Measurements from ENCODE around the gene PRKAG1.

The PRKAG1 gene

DNA sequence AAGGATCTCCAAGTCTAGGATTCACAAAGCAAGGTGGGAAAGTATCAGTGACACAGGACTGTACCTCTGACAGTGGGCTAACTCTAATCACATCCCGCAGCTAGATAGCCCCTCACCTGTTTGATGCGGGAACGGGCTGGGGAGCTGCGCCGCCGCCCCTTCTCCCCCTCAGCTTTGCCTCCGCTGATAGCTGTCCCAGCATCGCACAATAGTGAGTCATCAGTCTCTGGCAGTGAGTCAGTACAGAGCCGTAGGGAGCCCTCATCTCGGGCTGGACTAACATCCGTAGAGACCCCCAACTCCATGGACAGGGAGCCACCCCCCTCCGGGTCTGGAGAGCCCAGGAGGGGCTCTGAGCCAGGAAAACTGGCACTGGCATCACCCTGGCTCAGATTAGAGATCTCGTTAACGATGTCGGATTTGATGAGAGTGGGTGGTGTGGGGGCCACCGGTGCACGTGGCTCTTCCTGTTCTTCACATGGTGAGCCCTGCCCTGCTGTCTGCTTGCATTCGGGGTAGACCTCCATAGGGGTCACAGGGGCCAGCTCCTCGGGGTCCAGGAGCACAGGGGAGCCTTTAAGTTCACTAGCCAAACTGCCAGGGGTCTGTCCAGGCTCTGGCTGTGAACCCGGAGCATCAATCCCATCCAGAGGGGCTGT lies 31.1 kb upstream of the PRKAG1 start:
- DNase-seq (ENCODE audit: low spot score) = no peak

DNA sequence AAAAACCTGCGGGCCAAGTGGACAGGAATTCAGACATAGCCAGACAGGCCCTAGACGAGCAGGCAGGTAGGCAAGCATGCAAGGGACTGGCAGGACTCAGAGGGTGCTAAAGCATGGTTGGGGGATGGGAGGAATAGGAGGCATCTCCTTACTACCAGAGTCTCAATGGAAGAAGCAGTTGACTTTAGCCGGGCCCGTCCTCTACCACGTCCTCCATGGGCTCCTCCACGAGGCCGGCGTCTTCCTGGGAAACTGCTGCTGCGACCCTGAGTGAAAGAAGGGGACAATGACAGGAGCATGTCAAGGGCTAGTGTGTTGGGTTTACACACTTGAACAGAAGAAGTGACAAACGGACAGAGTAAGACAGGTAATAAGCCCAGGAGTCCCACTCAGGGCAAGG lies 30.4 kb upstream of the PRKAG1 start:
- no peak for DNase-seq (ENCODE audit: low spot score)

DNA sequence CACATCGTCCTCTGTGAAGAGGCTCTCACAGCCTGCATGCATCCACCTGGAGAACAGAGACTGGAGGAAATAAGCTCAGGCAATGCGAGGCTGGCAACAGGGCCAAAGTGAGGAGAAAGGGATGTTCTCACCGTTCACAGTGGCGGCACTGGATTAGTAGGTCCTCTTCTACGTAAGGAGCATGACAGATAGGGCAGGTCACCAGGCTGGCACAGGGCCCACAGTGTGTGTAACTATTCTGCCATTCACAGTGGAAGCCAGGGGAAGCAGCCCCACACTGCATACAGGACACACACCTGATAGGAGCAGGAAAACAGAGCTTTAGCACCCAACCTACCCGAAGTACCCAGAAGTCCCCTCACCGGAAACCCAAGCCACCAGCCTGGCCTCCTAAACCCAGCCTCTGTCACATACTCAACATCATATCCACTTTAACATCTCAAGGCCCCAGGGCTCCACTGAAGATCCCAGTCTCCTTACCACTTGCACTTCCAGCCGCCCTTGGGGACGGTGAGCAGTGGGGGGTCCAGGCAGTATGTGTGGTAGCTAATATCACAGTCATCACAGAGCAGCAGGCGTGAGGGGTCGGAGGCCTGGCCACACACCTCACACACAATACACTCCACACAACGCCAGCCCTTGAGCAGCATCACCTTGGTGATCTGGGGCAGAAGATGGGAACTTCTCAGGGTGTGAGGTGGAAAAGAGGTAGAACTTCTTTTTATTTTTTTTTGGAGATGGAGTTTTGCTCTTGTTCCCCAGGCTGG lies 27.7 kb upstream of the PRKAG1 start:
- no peak for DNase-seq (ENCODE audit: low spot score)

DNA sequence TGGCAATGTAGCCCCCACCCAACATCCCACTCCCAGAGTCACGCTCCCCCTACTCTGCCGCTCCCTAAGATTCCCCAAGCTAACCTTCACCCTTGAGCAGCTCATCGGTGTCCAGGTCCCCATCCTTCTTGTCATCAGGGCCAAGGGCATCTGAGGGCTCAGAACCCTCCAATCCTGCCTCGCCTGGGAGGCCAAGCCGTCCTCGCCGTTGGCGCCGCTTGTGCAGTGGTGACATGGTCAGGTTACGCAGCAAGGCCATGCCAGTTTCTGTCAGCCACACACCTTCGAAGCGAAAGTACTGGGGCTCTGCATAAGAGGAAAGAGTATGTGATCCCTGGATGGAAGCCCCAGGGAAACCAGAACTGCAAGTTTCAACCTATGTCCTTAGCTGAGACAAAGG lies 26.1 kb upstream of the PRKAG1 start:
- no peak for DNase-seq (ENCODE audit: low spot score)

DNA sequence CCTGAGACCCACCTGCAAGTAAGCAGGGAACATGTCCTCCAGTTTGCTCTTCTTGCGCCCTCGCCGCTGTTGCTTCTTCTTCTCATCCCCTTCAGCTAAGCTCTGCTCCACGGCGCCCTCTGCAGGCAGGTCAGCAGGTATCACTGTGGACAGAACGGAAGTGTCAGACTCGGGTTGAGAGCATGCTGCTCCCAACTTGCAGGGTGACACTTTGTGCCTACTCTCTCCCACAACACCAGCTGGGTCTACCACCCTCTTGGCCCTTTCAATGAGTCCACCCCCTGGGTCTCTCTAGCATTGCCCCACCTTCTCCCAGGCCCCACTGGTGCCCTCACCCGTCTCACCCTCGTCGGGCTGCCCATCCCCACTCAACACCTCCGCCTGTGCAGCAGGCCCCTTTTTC lies 25.3 kb upstream of the PRKAG1 start:
- peak; percentile 78 for DNase-seq (ENCODE audit: low spot score)

DNA sequence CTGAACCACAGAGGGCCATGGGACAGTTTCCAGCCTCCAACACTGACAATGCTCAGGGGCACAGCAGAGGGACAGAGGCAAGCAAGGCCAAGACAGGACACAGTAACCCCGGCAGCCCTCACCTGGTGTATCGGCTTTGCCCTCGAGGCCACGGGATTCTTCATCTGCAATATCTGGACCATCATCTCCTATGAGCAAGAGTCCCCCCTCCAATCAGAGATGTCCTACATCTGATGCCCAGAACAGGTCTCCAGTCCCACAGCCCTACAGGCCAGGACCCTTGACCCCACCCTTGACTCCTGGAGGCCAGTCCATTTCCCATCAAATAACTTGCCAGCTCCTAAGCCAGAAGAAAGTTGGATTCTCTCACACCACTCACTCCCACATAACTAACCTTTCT lies 24.7 kb upstream of the PRKAG1 start:
- DNase-seq (ENCODE audit: low spot score) = no peak

DNA sequence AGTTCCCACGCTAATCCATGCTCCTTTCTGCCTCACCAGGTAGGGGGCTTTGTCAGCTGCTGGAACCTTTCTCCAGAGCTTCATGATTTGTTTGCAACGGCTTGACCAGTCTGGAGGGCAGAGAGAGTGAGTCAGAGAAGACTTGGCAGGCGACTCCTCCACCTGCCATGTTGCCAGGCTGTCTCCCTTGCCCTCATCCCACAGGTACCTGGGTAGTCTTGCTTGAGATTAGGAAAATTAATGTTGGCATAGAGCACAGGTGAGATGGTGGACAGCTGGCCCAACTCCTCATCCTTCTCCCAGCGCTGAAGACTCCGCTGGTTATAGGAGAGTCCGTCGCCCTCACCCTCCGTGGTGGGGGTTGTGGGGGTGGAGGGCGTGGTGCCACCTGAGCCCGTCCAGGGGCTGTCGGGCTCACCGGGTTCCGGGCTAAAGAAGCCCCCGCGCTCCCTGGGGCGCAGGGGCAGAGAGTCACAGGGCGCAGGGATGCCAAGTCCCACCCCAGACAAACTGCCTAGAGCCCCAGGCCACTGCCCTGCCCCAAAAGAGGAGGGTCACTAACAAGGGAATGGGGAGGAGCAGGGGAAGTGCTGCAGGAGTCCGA lies 23.4 kb upstream of the PRKAG1 start:
- no peak for DNase-seq (ENCODE audit: low spot score)

DNA sequence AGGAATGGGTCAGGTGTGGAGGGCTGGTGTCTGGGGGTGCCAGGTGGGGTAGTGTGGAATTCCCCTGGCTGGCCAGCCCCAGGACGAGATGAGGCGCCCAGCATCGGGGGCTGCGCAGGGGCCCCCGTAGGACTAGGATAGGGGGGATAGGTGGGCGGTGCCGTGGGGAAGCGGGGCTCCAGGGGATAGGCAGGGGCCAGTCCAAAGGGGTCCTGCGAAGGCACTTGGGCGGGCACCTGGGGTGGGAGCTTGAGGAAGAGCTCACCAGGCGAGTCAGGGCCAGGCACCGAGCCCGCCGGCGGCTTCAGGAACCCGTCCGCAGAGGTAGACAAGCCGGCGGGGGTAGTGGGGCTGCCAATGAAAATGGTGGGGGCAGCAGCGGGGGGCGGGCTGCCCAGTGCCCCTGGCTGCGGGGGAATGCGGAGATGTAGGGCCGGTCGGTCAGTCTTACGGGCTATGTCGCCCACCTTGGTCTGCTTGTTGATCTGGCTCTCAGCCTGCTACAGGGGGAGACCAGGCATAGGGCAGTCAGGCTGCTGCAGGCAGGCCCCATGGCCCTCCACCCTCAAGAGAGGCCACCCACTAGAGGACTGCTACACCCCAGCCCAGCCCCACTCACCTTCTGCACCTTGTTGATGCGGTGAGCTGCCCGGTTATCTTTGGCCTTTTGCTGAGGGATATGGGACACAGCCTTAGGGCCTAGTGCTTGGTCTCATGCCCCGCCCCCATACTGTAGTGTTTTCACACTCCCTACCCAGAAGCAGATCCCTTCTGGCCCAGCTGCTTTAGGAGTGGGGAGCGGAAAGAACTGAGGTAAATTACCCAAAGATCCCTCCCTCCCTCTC lies 22.7 kb upstream of the PRKAG1 start:
- DNase-seq (ENCODE audit: low spot score) = no peak

DNA sequence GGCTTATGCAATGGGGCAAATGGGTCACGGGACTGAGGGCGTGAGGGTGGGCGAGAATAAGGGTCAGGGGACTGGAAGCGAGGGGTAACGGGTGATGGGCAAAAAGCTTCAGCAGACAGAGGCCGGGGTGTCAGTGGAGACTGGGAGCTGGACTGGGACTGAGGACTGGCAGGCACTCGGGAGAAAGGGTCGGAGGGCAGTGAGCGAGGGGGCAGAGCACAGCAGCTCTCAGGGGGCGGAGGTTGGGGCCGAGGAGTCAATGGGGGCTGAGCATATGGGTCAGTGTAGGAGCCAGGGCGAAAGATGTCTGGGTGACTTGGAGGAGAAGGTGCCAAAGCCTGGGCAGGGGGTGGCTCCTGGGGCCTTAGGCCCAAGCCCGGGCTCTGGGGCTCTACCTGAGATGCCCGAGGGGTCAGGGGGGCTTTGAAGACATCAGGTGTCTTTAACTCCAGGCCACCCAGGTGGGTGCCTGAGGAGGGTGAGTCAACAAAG lies 21.8 kb upstream of the PRKAG1 start:
- DNase-seq (ENCODE audit: low spot score) = no peak

DNA sequence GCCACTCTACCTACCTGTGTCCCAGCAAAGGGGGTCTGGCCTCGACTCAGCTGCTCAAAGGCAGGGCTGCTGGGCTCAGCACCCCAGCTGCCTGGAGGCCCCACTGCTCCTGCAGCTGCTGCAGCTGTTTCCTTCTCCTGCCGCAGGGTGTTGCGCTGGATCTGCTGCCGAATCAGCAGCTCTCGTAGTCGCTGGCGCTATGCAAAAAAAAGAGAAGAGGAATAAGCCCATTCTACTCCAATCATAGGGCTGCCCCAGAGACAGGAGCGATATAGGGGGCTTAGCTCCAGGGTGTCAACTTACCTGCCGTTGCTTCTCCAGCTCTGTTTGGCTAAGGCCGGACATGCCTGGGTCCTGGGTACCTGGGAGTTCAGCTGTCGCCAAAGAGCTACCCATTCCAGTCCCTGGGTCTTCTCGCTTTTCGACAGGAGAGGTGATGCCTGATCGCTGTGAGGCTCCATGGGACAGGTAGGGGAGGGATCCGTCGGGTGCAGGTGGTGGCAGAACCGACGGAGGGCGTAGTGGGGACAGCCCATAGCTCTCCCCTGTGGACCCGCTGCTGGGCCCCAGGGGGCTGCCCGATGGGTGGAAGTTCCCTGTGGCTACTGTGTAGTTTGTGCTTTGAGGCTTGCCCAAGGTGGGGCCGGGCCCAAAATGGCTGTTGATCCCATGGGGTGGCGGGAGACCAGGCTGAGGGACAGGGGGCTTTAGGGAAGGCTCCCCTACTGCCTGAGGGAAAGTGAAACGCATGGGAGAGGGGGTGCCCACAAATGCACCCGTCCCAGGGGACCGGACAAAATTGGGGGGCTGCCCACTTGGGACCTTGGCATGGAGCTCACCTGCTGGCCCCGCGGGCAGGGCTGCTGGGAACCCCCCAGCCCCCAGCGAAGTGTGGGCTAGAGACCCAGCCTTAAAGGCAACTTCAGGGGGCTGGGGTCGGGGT lies 21.1 kb upstream of the PRKAG1 start:
- no peak for DNase-seq (ENCODE audit: low spot score)

DNA sequence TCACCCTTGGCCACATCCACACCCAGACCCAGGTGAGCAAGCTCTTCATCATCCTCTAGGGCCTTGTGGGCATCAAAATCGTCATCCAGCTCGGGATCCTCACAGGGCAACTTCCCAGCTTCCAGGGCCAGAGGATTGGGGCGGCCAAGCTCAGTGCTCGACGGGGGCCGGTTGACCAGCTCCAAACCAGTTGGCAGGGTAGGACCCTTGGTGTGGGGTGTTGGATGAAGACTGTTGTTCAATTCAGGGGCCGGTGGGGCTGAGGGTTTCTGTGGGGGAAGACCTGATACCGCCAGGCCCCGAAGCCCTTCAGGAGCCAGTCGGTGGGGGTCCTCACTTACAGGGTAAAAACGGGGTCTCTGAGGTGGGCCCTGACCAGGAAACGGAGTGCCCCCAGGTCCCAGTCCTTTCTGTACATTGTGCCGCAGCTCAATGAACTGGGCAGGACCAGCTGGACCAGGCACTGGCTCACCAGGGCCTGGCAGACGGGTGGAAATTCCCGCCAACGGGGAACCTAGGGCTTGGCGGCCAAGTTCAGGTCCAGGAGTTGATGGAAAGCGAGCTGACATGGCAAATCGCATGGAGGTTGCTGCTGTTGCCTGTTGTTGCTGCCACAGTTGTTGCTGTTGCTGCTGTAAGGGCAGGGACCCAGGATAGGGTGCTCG lies 19.8 kb upstream of the PRKAG1 start:
- no peak for DNase-seq (ENCODE audit: low spot score)

DNA sequence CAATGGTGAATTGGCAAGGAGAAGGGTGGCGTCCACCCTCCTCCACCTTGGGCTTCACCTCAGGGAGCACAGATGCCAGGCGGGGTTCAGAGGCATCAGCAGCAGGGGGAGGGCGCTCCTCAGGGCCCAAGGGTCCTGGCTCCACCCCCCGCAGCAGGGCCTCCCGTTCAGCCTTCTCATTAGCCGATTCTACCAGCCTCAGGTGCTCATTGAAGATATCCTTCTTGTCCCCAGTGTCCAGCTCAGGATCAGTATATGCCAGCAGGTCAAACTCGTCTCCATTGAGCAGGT lies 19.3 kb upstream of the PRKAG1 start:
- no peak for DNase-seq (ENCODE audit: low spot score)

DNA sequence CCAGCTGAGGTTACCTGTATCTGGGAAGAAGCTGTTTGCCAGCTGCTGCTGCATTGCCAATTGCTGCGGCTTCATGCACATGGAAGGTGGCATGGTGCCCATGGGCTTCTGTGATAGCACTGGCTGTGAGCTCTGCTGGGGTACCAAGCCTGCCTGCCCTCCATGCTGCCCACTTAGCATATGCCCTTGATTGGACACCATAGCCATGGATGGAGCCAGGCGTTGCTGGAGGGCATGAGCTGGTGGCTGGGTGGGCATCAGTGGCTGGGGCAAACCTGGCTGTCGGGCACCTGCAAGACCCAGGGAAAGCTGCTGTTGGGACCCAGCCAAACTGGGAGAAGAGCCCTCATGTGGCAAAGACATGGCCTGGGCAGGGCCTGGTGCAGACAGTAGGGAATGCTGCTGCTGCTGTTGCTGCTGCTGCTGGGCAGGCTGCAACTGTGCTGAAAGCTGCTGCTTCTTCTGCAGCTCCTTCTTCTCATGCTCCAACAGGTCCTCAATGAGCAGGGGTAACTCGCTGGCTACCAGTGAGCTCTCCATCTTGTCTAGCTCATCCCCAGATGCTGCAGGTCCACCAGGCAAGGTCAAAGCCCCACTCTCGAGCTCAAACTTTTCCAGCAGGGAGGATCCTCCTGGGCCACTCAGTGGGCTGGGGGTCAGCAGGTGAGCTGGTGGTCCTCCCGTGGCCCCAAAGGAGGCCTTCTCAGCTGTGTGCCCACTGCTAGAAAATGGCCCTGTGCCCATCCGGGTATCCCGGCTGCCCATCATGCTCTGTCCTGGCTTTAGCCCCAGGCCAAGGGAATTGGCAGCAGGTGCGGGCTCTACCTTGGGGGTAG lies 18.8 kb upstream of the PRKAG1 start:
- DNase-seq (ENCODE audit: low spot score) = no peak

DNA sequence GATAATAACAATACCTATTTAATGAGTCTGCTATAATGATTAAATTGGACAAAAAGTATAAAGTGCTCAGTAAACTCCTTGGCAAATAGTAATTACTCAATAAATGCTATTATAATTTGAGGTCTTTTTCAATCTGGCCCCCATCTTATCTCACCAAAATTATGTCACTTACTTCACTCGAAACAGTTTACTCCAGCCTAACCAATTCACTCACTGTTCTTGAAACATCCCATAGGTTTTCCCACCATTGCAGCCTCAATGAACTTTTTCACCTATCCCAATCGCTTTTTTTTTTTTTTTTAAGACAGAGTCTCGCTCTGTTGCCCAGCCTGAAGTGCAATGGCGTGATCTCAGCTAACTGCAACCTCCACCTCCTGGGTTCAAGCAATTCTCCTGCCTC lies 17.5 kb upstream of the PRKAG1 start:
- DNase-seq (ENCODE audit: low spot score) = no peak

DNA sequence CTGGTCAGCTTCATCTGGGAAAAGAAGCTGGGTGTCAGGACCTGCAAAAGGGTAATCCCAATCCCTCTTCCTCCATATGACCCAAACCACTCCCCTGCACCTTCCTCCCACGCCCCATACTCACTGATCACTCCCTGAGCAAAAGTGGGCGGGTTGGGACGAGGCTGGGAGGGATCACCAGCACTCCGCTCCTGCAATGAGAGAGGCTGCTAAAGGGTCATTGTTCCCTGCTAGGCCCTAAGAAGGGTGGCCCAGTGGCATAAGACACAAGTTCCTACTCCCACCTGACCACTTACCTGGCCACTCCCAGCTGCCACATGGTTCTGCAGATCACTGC lies 15.7 kb upstream of the PRKAG1 start:
- DNase-seq (ENCODE audit: low spot score) = no peak

DNA sequence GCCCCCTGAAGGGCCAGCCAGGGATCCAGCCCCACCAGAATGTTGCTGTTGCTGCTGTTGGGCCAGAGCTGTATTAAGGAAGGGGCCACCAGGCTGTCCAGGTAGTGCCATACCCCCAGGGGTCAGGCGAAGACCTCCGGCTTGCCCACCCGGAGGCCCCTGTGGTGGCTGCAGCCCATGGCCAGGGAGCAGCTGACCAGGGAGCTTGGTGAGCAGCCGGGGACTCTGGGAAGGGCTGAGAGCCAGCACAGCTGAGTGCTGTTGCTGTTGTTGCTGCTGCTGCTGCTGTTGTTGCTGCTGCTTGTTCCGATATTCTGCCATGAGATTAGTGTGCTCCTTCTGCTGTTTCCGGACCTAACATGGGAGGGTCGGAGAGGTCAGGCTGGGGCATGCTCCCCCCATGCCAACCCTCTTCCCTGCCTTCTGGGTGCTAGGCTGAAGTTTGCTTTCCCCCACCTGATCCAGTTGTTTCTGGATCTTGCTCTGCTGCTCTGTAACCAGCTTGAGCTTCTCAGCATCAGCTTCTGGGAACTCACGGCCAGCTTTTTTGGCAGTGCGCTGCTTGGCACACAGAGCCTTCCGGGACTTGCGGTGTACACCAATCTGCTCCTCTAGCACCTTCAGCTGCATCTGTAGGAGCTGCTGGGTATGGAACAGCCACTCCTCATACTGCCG lies 15.2 kb upstream of the PRKAG1 start:
- no peak for DNase-seq (ENCODE audit: low spot score)

DNA sequence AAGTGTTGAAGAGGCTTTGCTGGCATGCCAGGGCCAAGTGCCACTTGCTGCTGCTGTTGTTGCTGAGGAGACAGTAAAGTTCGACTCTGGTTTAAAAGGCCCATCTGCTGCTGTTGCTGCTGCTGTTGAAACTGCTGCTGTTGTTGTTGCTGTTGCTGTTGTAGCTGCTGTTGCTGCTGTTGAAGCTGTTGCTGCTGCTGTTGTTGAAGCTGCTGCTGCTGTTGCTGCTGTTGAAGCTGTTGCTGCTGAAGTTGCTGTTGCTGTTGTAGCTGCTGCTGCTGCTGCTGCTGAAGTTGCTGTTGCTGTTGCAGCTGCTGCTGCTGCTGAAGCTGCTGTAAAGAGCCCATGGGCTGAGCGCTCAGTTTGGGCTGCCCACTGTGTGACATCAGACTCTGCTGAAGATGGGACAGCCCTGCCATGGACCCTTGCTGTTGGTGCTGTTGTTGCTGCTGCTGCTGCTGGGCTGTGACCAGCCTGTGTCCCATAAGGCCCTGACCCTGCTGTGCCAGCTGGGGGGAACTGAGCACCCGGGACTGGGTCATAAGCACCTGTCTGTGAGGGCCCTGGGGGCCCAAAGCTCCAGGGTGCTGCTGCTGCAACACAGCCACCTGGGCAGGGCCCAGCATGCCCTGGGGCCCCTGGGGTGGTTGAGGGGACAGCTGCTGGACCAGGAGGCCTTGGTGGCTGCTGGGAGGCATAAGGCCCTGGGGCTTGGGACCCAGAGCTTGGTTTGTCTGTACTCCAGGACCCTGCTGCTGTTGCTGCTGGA lies 14.3 kb upstream of the PRKAG1 start:
- DNase-seq (ENCODE audit: low spot score) = no peak

DNA sequence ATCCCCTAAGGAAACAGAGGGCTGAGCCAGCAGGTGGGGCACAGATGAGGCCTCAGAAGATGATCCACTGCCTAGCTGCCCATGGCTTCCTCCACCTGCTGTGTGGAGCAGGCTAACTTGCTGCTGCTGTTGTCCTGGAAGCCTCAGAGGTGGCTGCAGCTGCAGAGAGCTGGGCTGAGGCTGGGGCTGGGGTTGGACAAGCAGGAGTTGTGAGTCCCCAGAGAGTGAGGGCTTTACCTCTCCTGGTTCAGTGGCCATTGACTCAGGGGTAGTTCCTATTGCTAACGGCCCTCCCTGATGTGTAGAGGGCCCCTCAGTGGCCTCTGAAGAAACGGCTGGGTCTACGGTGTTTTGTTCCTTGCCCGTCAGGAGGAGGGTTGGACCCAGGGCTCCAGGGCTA lies 13.7 kb upstream of the PRKAG1 start:
- no peak for DNase-seq (ENCODE audit: low spot score)

All from hematopoietic multipotent progenitor cell treated with erythropoietin and hydrocortisone succinate and interleukin-3 and kit ligand, for 17 days (in vitro differentiated cells).